ENCODE measurements around the gene KHDC1.
"Not testable (repeated sequence)": the region's sequence is repeated elsewhere in the genome, so short reads cannot be mapped to it uniquely, and the experiment has no call there.

The KHDC1 gene, protein sequence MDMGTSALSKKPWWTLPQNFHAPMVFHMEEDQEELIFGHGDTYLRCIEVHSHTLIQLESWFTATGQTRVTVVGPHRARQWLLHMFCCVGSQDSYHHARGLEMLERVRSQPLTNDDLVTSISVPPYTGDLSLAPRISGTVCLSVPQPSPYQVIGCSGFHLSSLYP

DNA sequence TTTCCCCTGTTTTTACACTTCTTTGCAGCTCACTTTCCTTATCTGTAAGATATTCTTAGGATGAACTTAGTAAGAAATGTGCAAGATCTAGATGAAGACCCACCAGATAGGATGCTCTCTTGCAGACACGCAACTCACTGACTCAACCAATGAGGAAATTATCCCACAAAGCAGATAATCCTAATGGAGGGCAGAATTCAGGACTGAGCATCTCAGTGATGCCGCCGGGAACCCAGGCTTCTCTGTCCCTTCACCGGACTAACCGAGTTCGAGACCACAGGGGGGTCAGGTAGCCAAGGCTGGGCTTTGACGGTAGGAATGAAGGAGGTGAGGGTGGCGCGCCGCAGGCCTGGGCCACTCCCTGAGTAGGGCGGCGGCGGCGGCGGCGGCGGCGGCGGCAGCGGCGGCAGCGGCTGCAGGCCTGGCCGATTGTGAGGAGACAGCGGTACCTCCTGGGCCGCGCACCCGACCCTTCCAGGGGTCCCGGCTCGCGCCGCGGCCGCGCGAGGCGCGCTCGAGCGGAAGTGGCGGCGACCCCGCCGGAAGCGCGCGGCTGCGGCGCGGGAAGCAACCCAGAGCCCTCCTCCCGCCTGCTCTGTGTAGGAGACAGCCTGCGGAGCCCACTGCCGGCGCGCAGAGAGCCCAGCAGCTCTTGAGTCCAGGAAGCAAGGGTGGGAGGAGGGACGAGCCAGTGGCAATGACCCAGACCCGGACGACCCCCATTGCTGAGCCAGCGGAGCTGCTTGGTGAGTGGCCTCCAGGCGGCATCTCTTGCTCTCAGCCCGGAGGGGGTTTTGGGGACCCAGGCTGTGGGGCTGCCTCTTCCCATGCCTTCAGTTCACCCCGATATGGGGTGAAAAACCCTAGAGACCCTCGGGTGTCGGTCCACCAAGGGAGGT is at the start of gene KHDC1:
Gene KHDC1 (minus strand): TSS at position 526 of the 899 bp plus-strand sequence. CDS start 20,679 bp downstream, outside the sequence.
- DNase-seq = peak; percentile 87

DNA sequence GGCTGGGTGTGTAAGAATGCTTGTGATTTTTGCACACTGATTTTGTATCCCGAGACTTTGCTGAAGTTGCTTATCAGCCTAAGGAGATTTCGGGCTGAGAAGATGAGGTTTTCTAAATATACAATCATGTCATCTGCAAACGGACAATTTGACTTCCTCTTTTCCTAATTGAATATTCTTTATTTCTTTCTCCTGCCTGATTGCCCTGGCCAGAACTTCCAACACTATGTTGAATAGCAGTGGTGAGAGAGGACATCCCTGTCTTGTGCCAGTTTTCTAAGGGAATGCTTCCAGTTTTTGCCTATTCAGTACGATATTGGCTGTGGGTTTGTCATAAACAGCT is 47.5 kb upstream of the KHDC1 start:
- not testable (repeated sequence) for DNase-seq

DNA sequence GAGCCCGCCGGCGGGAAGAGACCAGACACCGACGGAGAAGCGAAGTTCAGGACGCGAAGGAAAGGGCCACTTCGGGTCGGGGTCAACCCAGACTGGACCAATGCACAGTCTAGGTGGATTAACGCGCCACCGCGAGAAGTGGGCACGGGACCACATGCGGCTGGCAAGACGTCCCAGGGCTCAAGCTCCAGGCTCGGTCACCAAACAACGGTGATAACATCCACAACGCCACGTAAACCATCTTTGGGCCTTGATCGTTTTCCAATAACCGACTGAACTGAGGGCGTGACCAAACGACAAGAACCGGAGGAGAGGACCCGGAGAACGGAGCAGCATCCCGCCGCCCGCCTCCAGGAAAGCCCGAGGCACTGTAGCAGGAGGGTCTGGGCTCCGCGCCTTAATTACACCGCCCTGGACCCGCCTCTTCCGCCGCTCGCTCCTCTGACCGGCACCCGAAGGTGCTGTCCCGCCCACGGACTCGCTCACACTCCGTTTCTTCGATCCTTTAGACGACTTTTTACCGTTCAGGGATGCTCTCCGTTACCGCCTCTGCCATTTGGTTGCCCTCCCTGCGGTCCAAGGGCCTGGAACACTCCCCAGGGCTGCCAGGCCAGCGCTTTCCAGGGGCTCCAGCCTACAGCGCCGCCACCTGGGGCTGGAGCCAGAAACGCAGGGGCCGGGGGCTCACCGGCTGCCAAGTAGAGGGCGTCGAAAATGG is 46.9 kb upstream of the KHDC1 start:
- peak; percentile 77 for DNase-seq

DNA sequence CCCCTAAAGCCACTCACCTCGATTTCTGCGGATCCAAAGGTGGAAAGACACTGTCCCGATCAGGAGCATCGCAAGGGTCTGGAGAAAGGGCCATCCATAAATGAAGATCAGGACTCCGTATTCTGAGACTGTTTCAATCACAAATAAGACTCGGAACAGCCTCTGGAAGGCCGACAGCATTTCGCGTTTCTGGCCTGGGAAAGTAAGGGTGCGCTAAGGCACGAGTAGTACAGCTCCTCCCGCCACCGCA is 46.5 kb upstream of the KHDC1 start:
- DNase-seq = no peak

DNA sequence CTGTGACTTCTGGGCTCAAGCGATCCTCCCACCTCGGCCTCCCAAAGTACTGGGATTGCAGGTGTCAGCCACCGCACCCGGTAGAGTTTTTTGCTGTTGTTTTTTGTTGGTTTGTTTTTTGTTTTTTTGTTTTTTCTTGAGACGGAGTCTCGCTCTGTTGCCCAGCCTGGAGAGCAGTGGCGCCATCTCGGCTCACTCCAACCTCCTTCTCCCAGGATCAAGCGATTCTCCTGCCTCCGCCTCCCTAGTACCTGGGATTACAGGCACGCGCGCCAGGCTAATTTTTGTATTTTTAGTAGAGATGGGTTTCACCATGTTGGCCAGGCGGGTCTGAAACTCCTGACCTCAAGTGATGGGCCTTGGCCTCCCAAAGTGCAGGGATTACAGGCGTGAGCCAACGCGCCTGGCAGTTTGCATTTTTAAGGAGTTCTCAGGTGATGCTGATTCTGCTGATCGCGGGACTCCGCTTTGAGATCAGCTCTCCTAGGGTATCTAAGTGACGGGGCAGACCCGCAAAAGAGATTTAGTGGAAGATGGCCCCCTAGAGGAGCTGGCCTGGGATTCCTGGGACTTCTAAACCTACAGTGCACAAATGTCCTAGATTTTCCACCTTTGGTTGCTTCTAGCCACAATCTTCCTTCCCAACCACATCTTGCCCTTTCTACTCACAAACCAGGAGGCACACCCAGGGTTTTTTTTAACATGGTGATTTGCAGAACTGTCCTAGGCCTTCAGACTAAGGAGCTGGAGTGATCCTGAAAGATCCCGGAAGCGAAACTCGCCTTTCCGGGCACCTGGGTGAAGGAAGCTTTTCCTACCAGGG is 45.9 kb upstream of the KHDC1 start:
- peak; percentile 17 for DNase-seq

DNA sequence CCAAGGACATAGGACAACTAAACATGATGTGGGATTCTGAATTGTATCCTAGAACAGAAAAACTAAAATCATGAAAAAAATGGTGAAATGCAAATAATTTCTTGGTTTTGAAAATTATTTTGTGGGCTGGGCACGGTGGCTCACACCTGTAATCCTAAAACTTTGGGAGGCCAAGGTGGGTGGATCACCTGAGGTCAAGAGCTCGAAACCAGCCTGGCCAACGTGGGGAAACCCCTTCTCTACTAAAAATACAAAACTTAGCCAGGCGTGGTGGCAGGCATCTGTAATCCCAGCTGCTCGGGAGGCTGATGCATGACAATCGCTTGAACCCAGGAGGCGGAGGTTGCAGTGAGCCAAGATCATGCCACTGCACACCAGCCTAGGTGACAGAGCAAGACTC is 40.8 kb upstream of the KHDC1 start:
- not testable (repeated sequence) for DNase-seq

DNA sequence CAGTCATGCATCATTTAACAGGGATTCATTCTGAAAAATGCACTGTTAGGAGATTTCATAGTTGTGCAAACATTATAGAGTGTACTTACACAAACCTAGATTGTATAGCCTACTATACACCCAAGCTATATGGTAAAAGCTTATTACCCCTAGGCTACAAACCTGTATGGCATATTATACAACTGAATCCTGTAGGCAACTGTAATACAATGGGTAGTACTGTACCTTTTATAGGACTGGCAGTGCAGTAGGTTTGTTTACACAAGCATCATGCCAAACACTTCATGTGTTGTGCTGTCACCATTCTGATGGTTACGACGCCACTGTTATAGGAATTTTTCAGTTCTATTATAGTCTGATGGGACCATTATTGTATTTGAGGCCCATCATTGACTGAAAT is 39.3 kb upstream of the KHDC1 start:
- DNase-seq = no peak

DNA sequence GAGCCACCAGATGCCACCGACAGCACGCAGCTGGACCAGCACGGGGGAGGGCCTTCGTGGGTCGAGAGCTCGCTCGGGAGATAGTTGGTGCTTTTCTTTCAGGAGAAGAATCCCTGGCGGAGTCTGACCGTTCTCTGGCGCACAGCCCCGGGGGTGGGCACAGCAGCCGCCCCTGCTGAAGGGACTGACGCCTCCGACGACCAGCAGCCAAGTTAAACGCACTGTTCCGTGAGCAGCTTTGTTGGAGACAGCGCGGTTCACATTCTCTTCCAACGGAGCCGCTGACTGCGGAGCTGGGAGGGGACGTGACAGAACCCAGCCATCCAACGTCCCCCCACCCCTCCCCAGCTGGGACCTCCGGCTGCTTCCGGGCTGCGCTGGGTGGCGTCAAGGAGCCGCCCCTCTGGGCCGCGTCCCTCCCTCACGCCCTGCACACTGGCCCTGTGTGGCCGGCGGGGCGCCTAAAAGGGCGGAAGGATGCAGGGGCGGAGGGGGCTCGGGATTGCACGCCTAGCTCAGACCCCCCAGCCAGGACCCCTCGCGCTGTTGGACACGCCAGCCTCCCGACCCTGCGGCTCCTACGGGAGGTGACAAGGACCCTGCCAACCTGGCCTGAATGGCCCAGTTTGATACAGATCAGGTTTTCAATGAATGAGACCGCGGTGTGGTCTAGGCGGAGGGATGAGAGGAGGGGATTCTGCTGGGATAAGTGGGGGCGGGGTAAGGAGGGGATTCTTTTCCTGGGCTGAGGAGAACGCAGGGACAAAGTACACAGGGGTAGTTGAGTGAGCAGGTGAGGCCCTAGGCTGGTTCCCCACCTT is 36.4 kb upstream of the KHDC1 start:
- DNase-seq = no peak

DNA sequence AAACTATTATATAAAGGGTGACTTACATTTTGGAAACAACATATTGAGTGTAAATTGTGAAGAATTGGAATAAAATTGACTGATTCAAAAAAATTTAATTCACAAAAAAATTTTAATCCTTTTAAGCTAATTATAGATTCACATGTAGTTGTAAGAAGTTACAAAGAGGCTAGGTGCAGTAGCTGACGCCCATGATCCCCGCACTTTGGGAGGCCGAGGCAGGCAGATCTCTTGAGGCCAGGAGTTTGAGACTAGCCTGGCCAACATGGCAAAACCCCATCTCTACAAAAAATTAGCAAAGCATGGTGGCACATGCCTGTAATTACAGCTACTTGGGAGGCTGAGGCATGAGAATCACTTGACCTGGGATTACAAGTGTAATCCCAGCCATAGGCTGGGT is 30.3 kb upstream of the KHDC1 start:
- no peak for DNase-seq

DNA sequence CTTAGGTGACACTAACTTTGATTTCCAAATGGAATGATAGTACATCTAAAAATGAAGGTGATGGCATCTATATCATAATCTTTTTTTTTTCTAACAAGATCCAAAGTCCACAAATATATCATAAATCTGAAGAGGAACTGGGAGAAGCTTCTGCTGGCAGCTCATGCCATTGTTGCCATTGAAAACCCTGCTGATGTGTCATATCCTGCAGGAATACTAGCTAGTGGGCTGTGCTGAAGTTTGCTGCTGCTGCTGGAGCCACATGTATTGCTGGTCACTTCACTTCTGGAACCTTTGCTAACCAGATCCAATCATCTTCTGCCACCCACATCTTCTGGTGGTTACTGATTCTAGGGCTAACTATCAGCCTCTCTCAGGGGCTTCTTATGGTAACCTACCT is 27.4 kb upstream of the KHDC1 start:
- DNase-seq = no peak

DNA sequence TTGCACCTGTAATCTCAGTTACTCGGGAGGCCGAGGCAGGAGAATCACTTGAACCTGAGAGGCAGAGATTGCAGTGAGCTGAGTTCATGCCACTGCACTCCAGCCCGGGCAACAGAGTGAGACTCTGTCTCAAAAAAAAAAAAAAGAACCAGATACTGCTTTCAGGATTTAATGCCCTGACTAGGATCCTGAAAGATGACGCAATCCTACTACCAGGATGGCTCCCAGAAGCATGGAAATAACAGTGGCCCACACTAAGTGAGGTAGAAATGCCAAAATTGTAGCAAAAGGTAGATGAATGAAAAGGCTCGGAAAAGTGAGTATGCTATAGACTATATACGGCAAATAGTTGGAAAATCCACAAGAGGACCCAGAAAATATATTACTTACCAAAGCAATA is 23.8 kb upstream of the KHDC1 start:
- no peak for DNase-seq

DNA sequence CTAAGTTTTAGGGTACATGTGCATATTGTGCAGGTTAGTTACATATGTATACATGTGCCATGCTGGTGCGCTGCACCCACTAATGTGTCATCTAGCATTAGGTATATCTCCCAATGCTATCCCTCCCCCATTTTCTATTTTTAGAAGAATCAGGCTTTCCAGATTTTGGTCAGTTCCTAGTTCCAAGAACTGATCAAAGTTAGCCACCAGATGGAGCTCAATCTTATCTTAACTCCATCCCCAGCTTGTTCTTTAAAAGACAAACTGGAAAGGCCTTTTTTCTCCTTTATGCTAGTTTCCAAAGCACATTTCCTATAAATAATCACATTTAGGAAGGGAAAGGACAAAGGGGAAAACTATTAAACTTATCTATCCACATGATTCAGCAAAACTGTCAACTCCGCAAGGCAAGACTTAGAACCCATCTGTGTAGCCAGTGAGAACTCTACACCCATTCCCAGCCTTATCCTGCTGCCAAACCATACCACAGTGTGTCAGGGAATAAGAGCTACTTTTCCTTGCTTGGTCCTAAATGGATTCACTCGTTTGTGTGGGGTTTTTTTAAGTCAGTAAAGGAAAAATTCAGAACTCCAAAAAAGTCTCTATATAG is 22.8 kb upstream of the KHDC1 start:
- peak; percentile 78 for DNase-seq

DNA sequence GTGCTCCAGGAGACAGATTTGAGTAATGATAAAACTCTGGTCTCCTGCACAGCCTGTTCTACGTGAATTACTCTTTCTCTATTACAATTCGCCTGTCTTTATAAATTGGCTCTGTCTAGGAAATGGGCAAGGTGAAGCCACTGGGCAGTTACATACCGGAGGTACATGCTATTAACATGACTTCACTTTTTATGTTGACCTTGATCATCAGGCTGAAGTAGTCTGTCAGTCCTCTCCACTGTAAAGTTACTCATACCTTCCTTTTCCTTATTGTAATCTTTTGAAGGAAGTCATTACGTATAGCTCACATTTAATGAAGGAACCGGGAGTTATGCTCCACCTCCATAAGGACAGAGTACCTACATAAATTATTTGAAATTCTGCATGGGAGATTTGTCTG is 19.9 kb upstream of the KHDC1 start:
- no peak for DNase-seq

DNA sequence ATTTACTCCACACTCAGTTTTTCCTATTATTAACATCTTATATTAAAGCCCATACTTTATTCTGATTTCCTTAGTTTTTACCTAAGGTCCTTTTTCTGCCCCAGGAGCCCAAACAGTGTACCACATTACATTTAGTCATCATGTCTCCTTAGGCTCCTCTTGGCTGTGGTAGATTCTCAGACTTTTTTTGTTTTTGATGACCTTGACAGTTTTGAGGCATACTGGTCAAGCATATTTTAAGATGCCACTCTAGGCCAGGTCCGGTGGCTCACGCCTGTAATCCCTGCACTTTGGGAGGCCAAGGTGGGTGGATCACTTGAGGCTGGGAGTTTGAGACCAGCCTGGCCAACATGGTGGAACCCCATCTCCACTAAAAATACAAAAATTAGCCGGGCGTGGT is 18.7 kb upstream of the KHDC1 start:
- not testable (repeated sequence) for DNase-seq

DNA sequence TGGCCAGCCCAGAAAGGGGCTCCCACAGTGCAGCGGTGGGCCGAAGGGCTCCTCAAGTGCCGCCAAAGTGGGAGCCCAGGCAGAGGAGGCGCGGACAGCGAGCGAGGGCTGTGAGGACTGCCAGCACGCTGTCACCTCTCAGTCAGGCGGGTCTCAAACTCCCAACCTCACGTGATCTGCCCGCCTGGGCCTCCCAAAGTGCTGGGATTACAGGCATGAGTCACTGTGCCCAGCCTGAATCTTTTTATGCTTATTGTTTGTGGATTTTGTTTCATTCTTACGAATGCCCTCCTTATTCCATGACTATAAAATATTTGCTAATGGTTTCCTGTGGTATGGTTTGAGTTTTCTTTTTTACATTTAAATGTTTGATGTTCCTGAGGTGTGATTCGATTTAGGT is 6.3 kb upstream of the KHDC1 start:
- not testable (repeated sequence) for DNase-seq

DNA sequence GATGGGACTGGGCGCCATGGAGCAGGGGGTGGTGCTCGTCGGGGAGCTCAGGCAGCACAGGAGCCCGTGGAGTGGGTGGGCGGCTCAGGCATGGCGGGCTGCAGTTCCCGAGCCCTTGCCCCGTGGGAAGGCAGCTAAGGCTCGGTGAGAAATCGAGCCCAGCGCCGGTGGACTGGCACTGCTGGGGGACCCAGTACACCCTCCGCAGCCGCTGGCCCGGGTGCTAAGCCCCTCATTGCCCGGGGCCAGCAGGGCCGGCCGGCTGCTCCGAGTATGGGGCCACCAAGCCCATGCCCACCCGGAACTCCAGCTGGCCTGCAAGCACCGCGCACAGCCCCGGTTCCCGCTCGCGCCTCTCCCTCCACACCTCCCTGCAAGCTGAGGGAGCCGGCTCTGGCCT is 5.9 kb upstream of the KHDC1 start:
- DNase-seq = not testable (repeated sequence)

DNA sequence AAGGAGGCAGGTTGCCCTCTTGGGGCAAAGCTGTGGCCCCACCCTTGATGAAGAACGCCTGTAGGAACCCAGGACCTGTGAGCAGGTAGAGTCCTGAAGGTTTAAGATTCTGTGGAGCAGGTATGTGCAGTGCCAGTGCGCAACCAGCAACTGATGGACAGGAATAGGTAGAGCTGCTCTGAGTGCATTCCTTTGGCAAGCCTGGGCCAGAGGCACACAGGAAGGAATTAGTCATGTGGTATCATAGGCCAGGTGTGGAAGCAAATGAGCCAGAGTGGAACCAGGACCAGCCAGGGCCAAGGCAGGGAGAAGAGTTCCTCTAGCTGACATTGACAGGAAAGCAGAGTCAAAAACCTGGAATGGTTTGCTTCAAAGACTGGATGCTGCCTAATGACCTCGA is 1.4 kb upstream of the KHDC1 start:
- DNase-seq = no peak

DNA sequence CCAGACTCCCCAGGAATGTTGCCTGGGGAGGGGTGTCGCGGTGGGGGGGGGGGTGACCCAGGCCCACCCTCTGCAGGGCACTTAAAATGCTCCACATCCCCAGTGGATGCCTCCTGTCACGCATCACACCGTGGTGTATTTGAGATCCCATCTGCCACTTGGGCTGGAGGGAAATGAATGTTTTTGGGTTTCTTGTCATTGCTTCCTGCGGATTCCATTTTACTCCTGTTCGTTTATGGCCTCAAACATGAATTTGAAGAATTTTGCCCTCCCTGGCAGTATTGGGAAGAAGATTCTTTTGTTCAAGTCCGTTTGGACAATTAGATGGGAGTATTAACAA is 544 bp upstream of the KHDC1 start:
- DNase-seq = peak; percentile 31

DNA sequence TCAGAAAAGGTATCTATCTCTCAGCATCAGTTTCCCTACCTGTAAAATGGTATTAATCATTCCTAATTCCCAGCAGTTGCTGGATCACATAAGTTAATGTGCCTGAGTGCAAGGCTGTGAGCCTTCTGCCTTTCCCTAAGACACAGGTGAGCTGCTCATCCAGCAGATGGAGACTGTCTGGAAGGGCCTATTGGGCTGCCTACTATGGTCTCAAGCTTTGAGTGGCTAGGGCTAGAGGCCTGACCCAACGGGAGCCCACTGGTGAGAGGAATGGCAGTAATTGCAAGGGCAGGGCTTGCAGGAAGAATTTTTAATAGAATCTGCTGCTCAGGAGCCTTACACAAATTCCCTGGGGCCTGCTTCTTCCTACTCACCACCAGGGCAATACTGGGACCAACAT is 4.3 kb downstream of the KHDC1 start:
- DNase-seq = no peak

DNA sequence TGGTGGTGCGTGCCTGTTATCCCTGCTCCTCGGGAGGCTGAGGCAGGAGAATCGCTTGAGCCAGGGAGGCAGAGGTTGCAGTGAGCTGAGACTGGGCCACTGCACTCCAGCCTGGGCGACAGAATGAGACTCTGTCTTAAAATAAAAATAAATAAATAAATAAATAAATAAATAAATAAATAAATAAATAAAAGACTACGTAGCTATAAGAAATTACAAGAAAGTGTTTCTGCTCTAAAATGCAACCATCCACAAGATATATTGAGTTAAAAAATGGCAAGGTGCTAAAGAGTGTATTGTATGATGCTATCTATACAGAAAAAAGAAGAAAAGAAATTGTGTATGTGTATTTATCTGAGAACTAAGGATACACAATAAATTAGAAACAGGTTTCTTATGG is 8.7 kb downstream of the KHDC1 start:
- not testable (repeated sequence) for DNase-seq

DNA sequence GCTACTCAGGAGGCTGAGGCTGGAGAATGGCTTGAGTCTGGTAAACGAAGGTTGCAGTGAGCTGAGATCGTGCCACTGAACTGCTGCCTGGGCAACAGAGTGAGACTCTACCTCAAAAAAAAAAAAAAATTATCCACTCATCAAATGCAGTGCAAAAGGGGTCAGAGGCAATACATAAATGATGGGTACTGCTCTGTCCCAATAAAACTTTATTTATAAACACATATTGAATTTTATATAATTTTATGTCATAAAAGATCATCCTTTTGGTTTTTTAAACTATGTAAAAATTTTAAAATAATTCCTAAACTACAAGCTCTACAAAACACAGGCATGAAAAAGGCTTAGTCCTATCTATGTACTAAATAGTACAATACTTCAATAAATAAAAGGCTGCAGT is 10.3 kb downstream of the KHDC1 start:
- no peak for DNase-seq

DNA sequence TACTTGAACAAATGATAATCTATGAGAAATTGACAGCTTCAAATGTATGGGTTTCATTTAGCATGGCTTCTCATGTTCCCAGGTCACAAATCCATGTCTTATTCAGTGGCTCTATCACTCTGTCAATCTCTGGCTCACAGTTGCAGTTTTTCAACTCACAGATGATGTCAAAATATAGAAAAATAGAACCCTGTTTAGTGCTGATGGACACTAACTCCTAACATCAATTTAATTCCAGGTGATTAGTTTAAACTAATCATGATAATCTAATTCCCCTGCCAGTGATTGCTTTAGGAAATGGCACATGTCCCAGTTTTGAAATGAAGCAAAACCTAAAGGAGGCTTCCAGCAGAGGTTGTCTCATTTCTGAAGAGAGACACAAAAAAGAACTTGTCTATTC is 13.0 kb downstream of the KHDC1 start:
- DNase-seq = no peak

Measured in hematopoietic multipotent progenitor cell treated with erythropoietin and hydrocortisone succinate and interleukin-3 and kit ligand, for 4 days (in vitro differentiated cells).